ENCODE measurements around the gene B4GALT3.

The B4GALT3 gene

DNA sequence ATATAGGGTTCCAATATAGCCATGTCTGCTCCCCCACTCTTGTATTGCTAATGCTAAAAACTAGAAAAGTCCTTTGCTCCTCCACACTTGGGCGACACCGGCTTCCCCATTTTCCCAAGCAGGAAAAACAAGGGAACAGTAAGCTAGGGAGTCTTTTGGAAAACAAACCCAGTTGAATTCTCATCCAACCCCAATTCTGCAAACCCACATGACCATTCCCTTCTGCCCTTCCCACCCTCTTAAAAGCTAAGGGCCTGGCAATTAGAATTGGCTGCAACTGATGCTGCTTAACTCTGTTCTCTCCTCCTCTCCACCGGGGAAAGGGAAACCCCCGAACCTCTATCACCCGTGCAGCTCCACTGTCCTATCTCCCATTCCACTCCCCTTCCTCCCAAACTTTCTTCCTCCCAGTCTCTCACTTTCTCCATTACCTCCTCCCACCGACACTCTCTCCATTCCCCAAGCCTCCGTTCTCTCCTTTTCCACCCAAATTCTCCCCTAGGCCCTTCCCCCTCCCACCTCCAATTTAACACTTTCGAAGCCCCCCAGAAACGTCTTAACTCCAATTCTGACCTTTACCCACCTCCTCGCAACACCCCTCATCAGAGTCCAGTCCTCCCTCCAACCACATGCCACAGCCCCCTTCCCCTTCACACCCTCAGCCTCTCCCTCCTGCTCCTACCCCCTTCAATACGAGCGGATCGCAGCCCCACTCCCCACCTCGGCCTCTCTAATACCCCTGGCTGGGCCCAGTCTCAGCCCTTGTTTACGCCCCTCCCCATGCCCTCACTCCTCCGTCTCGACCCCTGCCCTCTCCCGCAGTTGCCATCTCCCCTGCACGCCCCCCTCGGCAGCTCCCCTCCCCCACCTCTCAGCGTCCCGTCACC lies 45.5 kb downstream of the B4GALT3 start:
- no peak for TF ChIP-seq CTCF (IDR thresholded peaks at IDR 0.05; ENCODE audit: control insufficient read depth, insufficient read depth, low read depth, low read length, missing control alignments)
- DNase-seq (ENCODE audit: low read depth): no peak
- H3K4me3 ChIP-seq (ENCODE audit: control insufficient read depth, low read depth, low read length): peak overlapping the region; percentile 63

DNA sequence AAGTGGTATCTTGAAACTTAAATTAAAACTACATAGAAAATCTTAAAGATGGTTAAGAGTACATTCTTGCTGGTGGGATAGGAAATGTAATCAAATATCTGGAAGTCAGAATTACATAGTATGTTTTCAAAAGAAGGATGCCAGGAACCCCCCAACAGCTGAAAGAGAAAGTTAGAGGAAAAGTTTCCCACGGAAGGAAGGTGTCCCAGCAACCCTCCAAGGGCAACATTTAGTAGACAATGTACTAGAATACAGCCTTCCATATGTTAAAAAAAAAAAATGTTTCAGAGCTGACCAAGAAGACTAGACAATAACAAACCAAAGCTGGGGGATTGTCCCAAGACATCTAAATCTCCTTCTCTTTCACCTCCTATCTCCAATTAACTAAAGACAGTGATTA lies 47.0 kb downstream of the B4GALT3 start:
- no peak overlapping the region for H3K4me3 ChIP-seq (ENCODE audit: control insufficient read depth, low read depth, low read length)
- DNase-seq (ENCODE audit: low read depth): no peak
- TF ChIP-seq CTCF (IDR thresholded peaks at IDR 0.05; ENCODE audit: control insufficient read depth, insufficient read depth, low read depth, low read length, missing control alignments): no peak

DNA sequence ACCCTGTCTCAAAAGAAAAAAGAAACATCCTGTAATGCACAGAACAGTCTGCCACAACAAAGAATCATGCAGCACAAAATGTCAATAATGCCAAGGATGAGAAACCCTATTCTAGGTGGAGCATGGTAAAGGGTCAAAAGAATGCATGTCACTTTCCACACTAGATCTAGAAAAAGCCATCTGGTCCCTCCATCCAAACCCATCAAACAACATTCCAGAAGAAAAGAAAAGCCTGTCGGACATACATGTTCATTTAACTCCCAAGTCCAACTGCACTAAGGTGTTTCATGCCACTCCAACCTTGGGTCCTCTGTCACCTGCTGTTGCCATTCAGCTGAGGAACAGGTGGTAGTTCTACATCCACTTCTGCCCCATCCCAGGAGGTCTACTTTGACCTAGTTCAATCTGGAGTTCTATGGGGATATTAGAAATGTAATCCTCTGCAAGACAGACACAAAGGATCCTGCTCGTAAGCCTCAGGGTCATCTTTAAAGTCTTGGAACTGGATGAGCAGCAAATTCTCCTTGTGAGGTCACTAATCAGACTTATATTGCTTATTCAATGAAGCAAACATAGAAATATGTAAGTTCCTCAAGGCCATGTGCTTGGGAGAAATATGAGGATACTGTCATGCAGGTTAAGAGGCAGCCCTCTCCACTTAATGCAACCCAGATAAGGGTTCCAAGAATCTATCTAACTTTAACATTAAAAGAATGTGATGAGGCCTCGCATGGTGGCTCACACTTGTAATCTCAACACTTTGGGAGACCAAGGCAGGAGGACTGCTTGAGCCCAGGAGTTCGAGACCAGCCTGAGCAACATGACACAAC lies 48.5 kb downstream of the B4GALT3 start:
- no peak for DNase-seq (ENCODE audit: low read depth)
- no peak overlapping the region for H3K4me3 ChIP-seq (ENCODE audit: control insufficient read depth, low read depth, low read length)
- no peak for TF ChIP-seq CTCF (IDR thresholded peaks at IDR 0.05; ENCODE audit: control insufficient read depth, insufficient read depth, low read depth, low read length, missing control alignments)

DNA sequence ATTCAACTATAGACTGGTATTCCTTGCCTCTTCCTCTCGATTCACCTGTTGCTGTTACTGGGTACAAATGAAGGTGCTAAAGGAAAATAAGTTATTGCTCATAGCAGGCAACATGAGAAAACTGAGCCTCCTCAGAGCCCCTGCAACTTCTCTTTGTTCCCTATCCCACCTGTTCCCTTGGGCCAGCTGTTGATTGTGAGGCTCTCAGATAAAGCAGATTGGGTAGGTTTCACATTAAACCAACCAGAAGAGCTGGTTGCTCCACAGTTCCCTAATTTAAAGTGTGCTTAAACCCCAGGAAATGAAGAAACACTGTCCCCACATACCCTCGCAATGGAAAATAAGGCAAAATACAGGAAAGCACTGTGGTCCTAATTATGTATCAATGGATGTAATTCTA lies 49.7 kb downstream of the B4GALT3 start:
- H3K4me3 ChIP-seq (ENCODE audit: control insufficient read depth, low read depth, low read length): no peak overlapping the region
- DNase-seq (ENCODE audit: low read depth): no peak
- no peak for TF ChIP-seq CTCF (IDR thresholded peaks at IDR 0.05; ENCODE audit: control insufficient read depth, insufficient read depth, low read depth, low read length, missing control alignments)

GRCh38 chr1:161122967-161123366 lies 54.3 kb downstream of the B4GALT3 start:
- H3K4me3 ChIP-seq (ENCODE audit: control insufficient read depth, low read depth, low read length): no peak overlapping the region
- no peak for DNase-seq (ENCODE audit: low read depth)
- TF ChIP-seq CTCF (IDR thresholded peaks at IDR 0.05; ENCODE audit: control insufficient read depth, insufficient read depth, low read depth, low read length, missing control alignments): no peak

GRCh38 chr1:161121834-161122233 lies 55.5 kb downstream of the B4GALT3 start:
- TF ChIP-seq CTCF (IDR thresholded peaks at IDR 0.05; ENCODE audit: control insufficient read depth, insufficient read depth, low read depth, low read length, missing control alignments): no peak
- H3K4me3 ChIP-seq (ENCODE audit: control insufficient read depth, low read depth, low read length): no peak overlapping the region
- DNase-seq (ENCODE audit: low read depth): no peak
